Astrocyte (in vitro differentiated cells and primary cell): Measurements from ENCODE around the gene CYP26C1.

Experiments used
- CTCF ChIP-seq: IDR thresholded peaks from 2 replicates; pipeline ENCODE4 v1.5.1; 2011; ENCODE audit warnings: low read depth, mild to moderate bottlenecking, inconsistent platforms, low read length, moderate library complexity; ENCODE audit not compliant: insufficient read depth
- EZH2 ChIP-seq: IDR thresholded peaks from 2 replicates; pipeline ENCODE4 v1.6.1; 2012; ENCODE audit warnings: mild to moderate bottlenecking, low read length, inconsistent platforms; ENCODE audit not compliant: insufficient read depth

GRCh38 chr10:93087846-93088245 is 27.2 kb downstream of the CYP26C1 start:
- TF ChIP-seq CTCF = no peak
- TF ChIP-seq EZH2 = no peak
